Raji (cell line): Measurements from ENCODE around the gene GRP.

ENCODE experiments used
- POLR2A ChIP-seq: IDR thresholded peaks from 2 replicates; pipeline ENCODE4 v1.6.1; 2011; ENCODE audit warnings: low read depth, low read length, control low read depth; ENCODE audit not compliant: insufficient read depth

GRP gene

GRCh38 chr18:59249199-59249774 lies 29.3 kb downstream of the GRP start:
- no peak for TF ChIP-seq POLR2A

GRCh38 chr18:59263661-59264060 lies 43.7 kb downstream of the GRP start:
- TF ChIP-seq POLR2A = no peak

GRCh38 chr18:59264121-59264571 lies 44.2 kb downstream of the GRP start:
- no peak for TF ChIP-seq POLR2A

GRCh38 chr18:59264651-59265245 lies 44.8 kb downstream of the GRP start:
- no peak for TF ChIP-seq POLR2A

GRCh38 chr18:59265246-59265973 lies 45.5 kb downstream of the GRP start:
- TF ChIP-seq POLR2A = no peak

- no peak for TF ChIP-seq POLR2A
These were observed 46.0 kb downstream of the GRP start for GRCh38 chr18:59265974-59266369.

GRCh38 chr18:59266459-59266858 lies 46.5 kb downstream of the GRP start:
- TF ChIP-seq POLR2A = no peak

- no peak for TF ChIP-seq POLR2A
These were observed 47.0 kb downstream of the GRP start for GRCh38 chr18:59266886-59267502.

- TF ChIP-seq POLR2A = no peak
These were observed 47.7 kb downstream of the GRP start for GRCh38 chr18:59267503-59268126.

- no peak for TF ChIP-seq POLR2A
These were observed 48.3 kb downstream of the GRP start for GRCh38 chr18:59268127-59268720.

GRCh38 chr18:59268721-59269562 lies 49.0 kb downstream of the GRP start:
- no peak for TF ChIP-seq POLR2A

GRCh38 chr18:59269563-59270119 lies 49.7 kb downstream of the GRP start:
- TF ChIP-seq POLR2A = no peak

GRCh38 chr18:59270689-59271257 lies 50.8 kb downstream of the GRP start:
- no peak for TF ChIP-seq POLR2A
